OCI-LY3 (cell line): ENCODE measurements around the gene TPRA1.

Source experiments
- CTCF ChIP-seq: fragments of 200-600, 300-600 bp; sonication (generic); IDR thresholded peaks from 2 replicates; pipeline ENCODE4 v1.5.1; 2014; ENCODE audit warnings: antibody characterized with exemption, low read length, low read depth
- EZH2phosphoT487 ChIP-seq: fragments of 200-600 bp; shearing (Covaris generic); IDR thresholded peaks from 2 replicates; pipeline ENCODE4 v1.6.1; 2018; ENCODE audit warnings: antibody characterized with exemption, mixed run types, low read depth

- TF ChIP-seq CTCF: no peak
- no peak for TF ChIP-seq EZH2phosphoT487
Measured at GRCh38 chr3:127550468-127551157, 39.9 kb downstream of the TPRA1 start.
